RWPE1 (cell line): ENCODE measurements around the gene TMEM229B.

Experiments used
- CTCF ChIA-PET: fragments of 350-600 bp; sonication (Branson Sonifier 250); formaldehyde crosslinking; extraction: SDS; loops from one replicate; lab custom pipeline; 2021; lab: Yijun Ruan, JAX
- POLR2A ChIA-PET: fragments of 400-600 bp; formaldehyde crosslinking; extraction: SDS; loops from one replicate; lab custom pipeline; 2020; ENCODE audit warnings: antibody characterized with exemption; ENCODE audit not compliant: low non-redundant PET; lab: Yijun Ruan, JAX
- DNase-seq: peaks from one replicate; pipeline ENCODE4 v3.0.0; 2012; ENCODE audit warnings: low spot score
- H3K27ac ChIP-seq: fragments of 450-650 bp; 2 replicates; pipeline ENCODE4 v1.5.1; 2017
- CTCF ChIP-seq: fragments of 450-650 bp; conservative IDR thresholded peaks from 2 replicates; pipeline ENCODE4 v1.5.1; 2017; ENCODE audit warnings: low read depth, mild to moderate bottlenecking

TMEM229B gene

GRCh38 chr14:67486890-67487289, 1.6 kb downstream of the TMEM229B start:
- POLR2A ChIA-PET = no interaction called here
- no peak for TF ChIP-seq CTCF
- H3K27ac ChIP-seq = no peak overlapping the region

GRCh38 chr14:67485501-67486095, 2.9 kb downstream of the TMEM229B start:
- no peak overlapping the region for H3K27ac ChIP-seq
- DNase-seq = no peak
- TF ChIP-seq CTCF = no peak
- ChIA-PET CTCF (no interaction called here), POLR2A (no interaction called here)

More at GRCh38 chr14:67486890-67487289, 1.6 kb downstream of the TMEM229B start:
- DNase-seq = no peak
- CTCF ChIA-PET = interaction anchor here (0.6 kb wide), 1 partner anchor 20 kb away, joined by 3 read pairs; no protein-coding TSS in a partner anchor

- DNase-seq = no peak
- POLR2A ChIA-PET = no interaction called here
- CTCF ChIA-PET = no interaction called here
- no peak for TF ChIP-seq CTCF
- H3K27ac ChIP-seq = no peak overlapping the region
Measured at GRCh38 chr14:67483579-67484285, 4.8 kb downstream of the TMEM229B start.

GRCh38 chr14:67482231-67483164, 6.0 kb downstream of the TMEM229B start:
- H3K27ac ChIP-seq = no peak overlapping the region
- DNase-seq = no peak
- POLR2A ChIA-PET = no interaction called here
- CTCF ChIA-PET = interaction anchor here (0.7 kb wide), 1 partner anchor 1759 kb away, joined by 3 read pairs; no protein-coding TSS in a partner anchor
- no peak for TF ChIP-seq CTCF

GRCh38 chr14:67480011-67480410, 8.5 kb downstream of the TMEM229B start:
- TF ChIP-seq CTCF = no peak
- H3K27ac ChIP-seq = no peak overlapping the region
- POLR2A ChIA-PET = no interaction called here
- DNase-seq = no peak
- CTCF ChIA-PET = no interaction called here

- no peak for TF ChIP-seq CTCF
- H3K27ac ChIP-seq = no peak overlapping the region
- ChIA-PET POLR2A (no interaction called here), CTCF (no interaction called here)
- no peak for DNase-seq
Measured at GRCh38 chr14:67478800-67479084, 9.8 kb downstream of the TMEM229B start.
